MM.1S (cell line): ENCODE measurements around the gene VWC2.
A peak's percentile ranks its signal among the peaks of the same experiment; 100 is the strongest.

Source experiments
- DNase-seq: peaks from one replicate; pipeline ENCODE4 v3.0.0-alpha.2; 2015
- H2AFZ ChIP-seq: fragments of 300-600 bp; sonication (generic); 2 replicates; pipeline ENCODE4 v1.6.0; 2016; ENCODE audit warnings: antibody characterized with exemption, low read length
- H3F3A ChIP-seq: fragments of 300-600 bp; sonication (generic); 2 replicates; pipeline ENCODE4 v1.6.1; 2016; ENCODE audit warnings: mild to moderate bottlenecking, antibody characterized with exemption, low read length, moderate library complexity, mixed read lengths; ENCODE audit not compliant: insufficient read depth
- H3K27ac ChIP-seq: fragments of 300-600 bp; sonication (generic); 2 replicates; pipeline ENCODE4 v1.5.1; 2016; ENCODE audit warnings: mild to moderate bottlenecking, low read length
- H3K27me3 ChIP-seq: fragments of 300-600 bp; sonication (generic); replicated peaks from 2 replicates; pipeline ENCODE4 v1.6.0; 2016; ENCODE audit warnings: low read length; ENCODE audit not compliant: insufficient read depth
- H3K36me3 ChIP-seq: fragments of 300-600 bp; sonication (generic); replicated peaks from 2 replicates; pipeline ENCODE4 v1.6.1; 2016; ENCODE audit warnings: mild to moderate bottlenecking, low read length, mixed read lengths; ENCODE audit not compliant: insufficient read depth
- H3K4me1 ChIP-seq: fragments of 300-600 bp; sonication (generic); 2 replicates; pipeline ENCODE4 v1.6.1; 2016; ENCODE audit warnings: low read length, mixed read lengths
- H3K4me2 ChIP-seq: fragments of 300-600 bp; sonication (generic); 2 replicates; pipeline ENCODE4 v1.6.0; 2016; ENCODE audit warnings: low read depth, low read length
- H3K4me3 ChIP-seq: fragments of 300-600 bp; sonication (generic); 2 replicates; pipeline ENCODE4 v1.5.1; 2016; ENCODE audit warnings: low read length, mixed read lengths
- H3K79me2 ChIP-seq: fragments of 300-600 bp; sonication (generic); 2 replicates; pipeline ENCODE4 v1.6.1; 2016; ENCODE audit warnings: mixed run types, low read length, mixed read lengths
- H3K9ac ChIP-seq: fragments of 300-600 bp; sonication (generic); 2 replicates; pipeline ENCODE4 v1.6.1; 2016; ENCODE audit warnings: low read length, mixed read lengths
- H3K9me2 ChIP-seq: fragments of 300-600 bp; sonication (generic); replicated peaks from 2 replicates; pipeline ENCODE4 v1.6.1; 2016; ENCODE audit warnings: mild to moderate bottlenecking, low read length, mixed read lengths; ENCODE audit not compliant: insufficient read depth
- H3K9me3 ChIP-seq: fragments of 300-600 bp; sonication (generic); replicated peaks from 2 replicates; pipeline ENCODE4 v1.6.1; 2016; ENCODE audit warnings: mild to moderate bottlenecking, low read length, mixed read lengths; ENCODE audit not compliant: insufficient read depth
- H4K20me1 ChIP-seq: fragments of 300-600 bp; sonication (generic); 2 replicates; pipeline ENCODE4 v1.6.1; 2016; ENCODE audit warnings: mild to moderate bottlenecking, low read length, moderate library complexity, mixed read lengths; ENCODE audit not compliant: insufficient read depth
- EZH2 ChIP-seq: fragments of 300-600 bp; sonication (generic); optimal IDR thresholded peaks from 2 replicates; pipeline ENCODE3; 2017; ENCODE audit warnings: low read depth, mild to moderate bottlenecking, antibody characterized with exemption, low read length, mixed read lengths
- EZH2phosphoT487 ChIP-seq: fragments of 300-600 bp; sonication (generic); IDR thresholded peaks from 2 replicates; pipeline ENCODE4 v1.6.1; 2018; ENCODE audit warnings: antibody characterized with exemption, low read length
- TF ChIP-seq, protein P1 (sequence below): fragments of 300-600 bp; sonication (generic); IDR thresholded peaks from 2 replicates; pipeline ENCODE4 v1.5.1; 2016; ENCODE audit warnings: antibody characterized with exemption, low read length, mixed read lengths

VWC2 gene

GRCh38 chr7:49852619-49853462, 79.4 kb downstream of the VWC2 start:
- Histone ChIP-seq H2AFZ (peak overlapping the region; percentile 47; the same call in 1 of the 2 replicates), H3F3A (no peaks in the 10 kb centered on the region), H3K4me2 (no peak overlapping the region), H4K20me1 (no peaks in the 10 kb centered on the region), H3K27ac (no peak overlapping the region), H3K9me3 (no peaks in the 10 kb centered on the region), H3K9ac (no peak overlapping the region), H3K4me3 (no peak overlapping the region), H3K79me2 (no peaks in the 10 kb centered on the region), H3K27me3 (no peaks in the 10 kb centered on the region), H3K36me3 (no peaks in the 10 kb centered on the region), H3K4me1 (no peaks in the 10 kb centered on the region), H3K9me2 (no peaks in the 10 kb centered on the region)
- DNase-seq = peak; percentile 69
- TF ChIP-seq, protein P1, sequence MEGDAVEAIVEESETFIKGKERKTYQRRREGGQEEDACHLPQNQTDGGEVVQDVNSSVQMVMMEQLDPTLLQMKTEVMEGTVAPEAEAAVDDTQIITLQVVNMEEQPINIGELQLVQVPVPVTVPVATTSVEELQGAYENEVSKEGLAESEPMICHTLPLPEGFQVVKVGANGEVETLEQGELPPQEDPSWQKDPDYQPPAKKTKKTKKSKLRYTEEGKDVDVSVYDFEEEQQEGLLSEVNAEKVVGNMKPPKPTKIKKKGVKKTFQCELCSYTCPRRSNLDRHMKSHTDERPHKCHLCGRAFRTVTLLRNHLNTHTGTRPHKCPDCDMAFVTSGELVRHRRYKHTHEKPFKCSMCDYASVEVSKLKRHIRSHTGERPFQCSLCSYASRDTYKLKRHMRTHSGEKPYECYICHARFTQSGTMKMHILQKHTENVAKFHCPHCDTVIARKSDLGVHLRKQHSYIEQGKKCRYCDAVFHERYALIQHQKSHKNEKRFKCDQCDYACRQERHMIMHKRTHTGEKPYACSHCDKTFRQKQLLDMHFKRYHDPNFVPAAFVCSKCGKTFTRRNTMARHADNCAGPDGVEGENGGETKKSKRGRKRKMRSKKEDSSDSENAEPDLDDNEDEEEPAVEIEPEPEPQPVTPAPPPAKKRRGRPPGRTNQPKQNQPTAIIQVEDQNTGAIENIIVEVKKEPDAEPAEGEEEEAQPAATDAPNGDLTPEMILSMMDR = peak; percentile 87
- TF ChIP-seq EZH2 (no peak), EZH2phosphoT487 (no peak)

DNA sequence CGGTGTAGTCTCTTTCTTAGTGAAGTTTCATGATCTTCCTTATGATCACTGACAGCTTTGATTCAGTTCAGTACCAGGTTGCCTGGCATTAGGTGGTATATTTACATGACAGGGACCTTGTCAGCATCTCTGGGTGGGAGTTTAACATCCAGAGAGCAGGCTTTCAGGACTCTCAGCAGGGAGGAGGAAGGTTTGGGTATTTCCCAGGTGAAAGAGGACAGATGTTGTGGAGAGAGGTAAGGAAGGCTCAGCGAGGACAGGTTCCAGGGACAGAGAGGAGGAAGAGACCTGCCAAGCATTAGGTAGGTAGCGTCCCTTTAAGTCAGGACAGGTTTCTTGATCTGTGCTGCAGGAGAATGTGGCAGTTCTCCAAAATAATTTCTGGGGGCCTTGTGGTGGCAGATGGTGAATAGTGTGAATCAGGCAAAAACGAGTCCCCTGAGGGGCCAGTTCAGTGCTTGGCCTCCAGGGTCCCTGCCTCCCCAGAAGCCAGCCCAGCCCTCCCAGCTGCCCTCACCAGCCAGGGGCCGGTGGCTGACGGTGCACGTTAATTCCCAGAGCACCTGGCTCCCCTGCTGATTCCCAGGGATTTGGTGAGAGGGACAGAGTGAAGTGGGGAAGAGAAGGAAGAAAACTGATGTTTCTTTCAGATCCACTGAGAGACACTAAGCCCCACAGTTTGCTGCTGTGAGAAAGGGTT, 82.0 kb downstream of the VWC2 start:
- Histone ChIP-seq H3K9me3 (no peaks in the 10 kb centered on the region), H3F3A (no peaks in the 10 kb centered on the region), H3K4me3 (no peak overlapping the region), H3K9me2 (no peaks in the 10 kb centered on the region), H3K79me2 (no peaks in the 10 kb centered on the region), H3K27ac (no peak overlapping the region), H4K20me1 (no peaks in the 10 kb centered on the region), H3K36me3 (no peaks in the 10 kb centered on the region), H3K4me1 (no peaks in the 10 kb centered on the region), H3K9ac (no peak overlapping the region), H2AFZ (no peak overlapping the region), H3K27me3 (no peaks in the 10 kb centered on the region), H3K4me2 (no peak overlapping the region)
- TF ChIP-seq EZH2phosphoT487 = no peak
- no peak for TF ChIP-seq EZH2
- TF ChIP-seq, protein P1 = no peak
- no peak for DNase-seq

DNA sequence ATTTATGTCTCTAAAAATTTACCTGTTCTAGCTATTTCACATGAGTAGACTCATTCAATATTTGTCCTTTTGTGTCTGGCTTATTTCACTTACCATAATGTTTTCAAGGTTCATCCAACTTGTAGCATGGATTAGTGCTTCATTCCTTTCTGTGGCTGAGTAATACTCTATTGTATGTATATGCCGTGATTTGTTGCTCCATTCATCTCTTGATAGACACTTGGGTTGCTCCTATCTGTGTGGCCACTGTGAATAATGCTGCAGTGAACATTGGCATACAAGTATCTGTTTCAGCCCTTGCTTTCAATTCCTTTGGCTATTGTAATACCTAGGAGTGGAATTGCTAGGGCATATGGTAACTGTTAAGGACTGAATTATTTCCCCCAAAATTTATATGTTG, 86.9 kb downstream of the VWC2 start:
- H2AFZ ChIP-seq = no peak overlapping the region

More for the DNA sequence above, 86.9 kb downstream of the VWC2 start:
- no peaks in the 10 kb centered on the region for H3K9me3 ChIP-seq
- no peaks in the 10 kb centered on the region for H3K36me3 ChIP-seq
- H3K9ac ChIP-seq = no peak overlapping the region
- no peaks in the 10 kb centered on the region for H3K27me3 ChIP-seq
- no peak overlapping the region for H3K4me2 ChIP-seq
- no peaks in the 10 kb centered on the region for H4K20me1 ChIP-seq
- TF ChIP-seq, protein P1 = no peak
- no peak for TF ChIP-seq EZH2phosphoT487
- no peak for TF ChIP-seq EZH2
- no peaks in the 10 kb centered on the region for H3K79me2 ChIP-seq
- no peak overlapping the region for H3K4me3 ChIP-seq
- H3F3A ChIP-seq = no peaks in the 10 kb centered on the region
- no peaks in the 10 kb centered on the region for H3K4me1 ChIP-seq
- no peaks in the 10 kb centered on the region for H3K9me2 ChIP-seq
- no peak overlapping the region for H3K27ac ChIP-seq
- DNase-seq = no peak
